ENCODE measurements around the gene NAA40. TPM values are rescaled to one million over a fixed set of nuclear protein-coding genes. Genes with fewer than 3 reads are reported as not detected.

The NAA40 gene
- total RNA-seq, 4 donors from 2014 or later, result 46.2 to 80.0 (median 57.1) TPM

GRCh38 chr11:63916837-63917691 is 21.7 kb upstream of the NAA40 start, which contains the start of gene RCOR2:
Gene RCOR2, minus strand, starts transcription at chr11:63917164. Its CDS starts 708 bp downstream, at chr11:63916456.
- peak within 1 kb of the TSS; percentile 45 to 60 (median 57) for H3K4me3 ChIP-seq
- H3K27me3 ChIP-seq, result no peaks in the 10 kb centered on the region
- TF ChIP-seq CTCF (IDR thresholded peaks at IDR 0.05) (no peak), POLR2A (IDR thresholded peaks at IDR 0.05) (no peak)
- H3K4me1 ChIP-seq, result peaks cover 11 to 58% (median 28%) of the 10 kb centered on the region in 4 donors
- H3K36me3 ChIP-seq, result no peaks in the 10 kb centered on the region
- peak; percentile 63 to 85 (median 77) for DNase-seq
- no peaks in the 10 kb centered on the region for H3K9me3 ChIP-seq
- peak within 1 kb of the TSS; percentile 62 to 91 (median 74) for H3K27ac ChIP-seq

- no peak for TF ChIP-seq CTCF (IDR thresholded peaks at IDR 0.05)
- H3K9me3 ChIP-seq, result no peaks in the 10 kb centered on the region
- H3K27me3 ChIP-seq, result no peaks in the 10 kb centered on the region
- H3K36me3 ChIP-seq, result no peaks in the 10 kb centered on the region
- peak; percentile 39 to 68 (median 60) for DNase-seq
- peak overlapping the region; percentile 45 to 60 (median 57) for H3K4me3 ChIP-seq
- peak overlapping the region; percentile 62 to 91 (median 74) for H3K27ac ChIP-seq
- H3K4me1 ChIP-seq, result peaks cover 11 to 65% (median 28%) of the 10 kb centered on the region in 4 donors
Measured at GRCh38 chr11:63917692-63918506, 20.9 kb upstream of the NAA40 start.

- Histone ChIP-seq H3K4me3 (peak overlapping the region in 3 of 4 donors; percentile 8 to 48 (median 48)), H3K27ac (peak overlapping the region; percentile 62 to 91 (median 74)), H3K36me3 (no peaks in the 10 kb centered on the region), H3K9me3 (no peaks in the 10 kb centered on the region), H3K27me3 (no peaks in the 10 kb centered on the region), H3K4me1 (peaks cover 11 to 65% (median 28%) of the 10 kb centered on the region in 4 donors)
- TF ChIP-seq CTCF (IDR thresholded peaks at IDR 0.05) (no peak), POLR2A (IDR thresholded peaks at IDR 0.05) (no peak)
- DNase-seq, result no peak
Measured at GRCh38 chr11:63918507-63919191, 20.2 kb upstream of the NAA40 start.

GRCh38 chr11:63919267-63920125 is 19.3 kb upstream of the NAA40 start:
- no peaks in the 10 kb centered on the region for H3K36me3 ChIP-seq
- TF ChIP-seq POLR2A (IDR thresholded peaks at IDR 0.05) (no peak), CTCF (IDR thresholded peaks at IDR 0.05) (no peak)
- peak overlapping the region; percentile 8 to 48 (median 40) for H3K4me3 ChIP-seq
- peaks cover 11 to 65% (median 28%) of the 10 kb centered on the region in 4 donors for H3K4me1 ChIP-seq
- H3K9me3 ChIP-seq, result no peaks in the 10 kb centered on the region
- peak in 1 of 3 donors; percentile 77 for DNase-seq
- H3K27ac ChIP-seq, result peak overlapping the region; percentile 38 to 91 (median 74)
- H3K27me3 ChIP-seq, result no peaks in the 10 kb centered on the region

Measured in Peyer's patch (tissue), 4 donors.